Effector memory CD4-positive, alpha-beta T cell (primary cell): ENCODE results near the gene PPP1R8.

Experiments
- DNase-seq, 3 donors: peaks; one replicate each; pipeline ENCODE4 v3.0.0-alpha.2; 2020
- H3K27ac ChIP-seq: 2 replicates; pipeline ENCODE4 v1.7.0; 2013; ENCODE audit warnings: mild to moderate bottlenecking, low read length, moderate library complexity; ENCODE audit not compliant: insufficient read depth, poor library complexity, severe bottlenecking
- H3K27me3 ChIP-seq: replicated peaks from 2 replicates; pipeline ENCODE4 v1.7.0; 2013; ENCODE audit warnings: mild to moderate bottlenecking, low read length; ENCODE audit not compliant: insufficient read depth, control insufficient read depth, poor library complexity, severe bottlenecking
- H3K36me3 ChIP-seq: 2 replicates; pipeline ENCODE4 v1.7.0; 2013; ENCODE audit warnings: mild to moderate bottlenecking, low read length, moderate library complexity; ENCODE audit not compliant: control insufficient read depth, insufficient read depth
- H3K4me1 ChIP-seq: 2 replicates; pipeline ENCODE4 v1.7.0; 2013; ENCODE audit warnings: low read length, mild to moderate bottlenecking; ENCODE audit not compliant: control insufficient read depth, insufficient read depth, poor library complexity, severe bottlenecking
- H3K4me3 ChIP-seq: 2 replicates; pipeline ENCODE4 v1.7.0; 2013; ENCODE audit warnings: low read length, low read depth, mild to moderate bottlenecking; ENCODE audit not compliant: insufficient read depth, poor library complexity, severe bottlenecking
- H3K9me3 ChIP-seq: 2 replicates; pipeline ENCODE4 v1.7.0; 2013; ENCODE audit warnings: mild to moderate bottlenecking, low read length, moderate library complexity; ENCODE audit not compliant: control insufficient read depth

Gene PPP1R8

DNA sequence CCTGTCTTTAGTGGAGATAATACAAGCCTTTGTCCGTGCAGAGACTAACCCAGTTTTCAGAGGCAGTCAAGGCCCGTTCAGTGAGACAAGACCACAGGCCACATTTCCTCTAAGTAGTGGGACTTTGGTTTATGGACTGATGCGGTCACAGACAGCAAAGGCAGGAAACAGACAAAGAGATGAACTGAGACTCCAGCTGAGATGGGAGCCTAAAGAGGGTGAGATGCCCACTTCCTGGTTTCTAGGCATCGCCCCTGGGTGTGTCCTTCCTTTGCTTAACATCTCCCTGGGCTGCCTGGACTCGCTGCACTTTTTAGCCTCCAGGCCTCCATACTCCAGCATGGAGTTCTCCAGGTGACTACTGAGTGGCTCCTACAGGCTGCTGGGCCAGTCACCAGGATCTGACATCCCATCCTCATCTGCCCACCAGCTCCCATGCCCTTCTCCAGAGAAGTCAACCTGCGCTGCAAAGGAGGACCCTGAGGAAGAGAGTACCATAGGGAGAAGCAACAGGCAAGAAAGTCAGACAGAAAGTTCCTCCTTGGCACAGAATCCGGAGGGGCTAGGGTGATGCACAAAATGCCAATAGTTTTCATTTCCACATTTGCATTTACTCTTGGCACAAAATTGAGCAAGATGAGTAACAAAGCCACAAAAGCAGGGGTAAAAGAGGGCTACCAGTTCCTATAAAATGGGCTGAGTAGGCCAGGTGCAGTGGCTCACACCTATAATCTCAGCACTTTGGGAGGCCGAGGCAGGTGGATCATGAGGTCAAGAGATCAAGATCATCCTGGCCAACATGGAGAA is 56.8 kb downstream of the PPP1R8 start:
- no peaks in the 10 kb centered on the region for H3K9me3 ChIP-seq
- H3K27me3 ChIP-seq: no peaks in the 10 kb centered on the region
- H3K27ac ChIP-seq: peak overlapping the region; percentile 42
- H3K4me3 ChIP-seq: peak overlapping the region; percentile 15
- peak in 2 of 3 donors; percentile 25 to 31 for DNase-seq
- peaks cover 30% of the 10 kb centered on the region for H3K36me3 ChIP-seq
- peaks cover 34% of the 10 kb centered on the region for H3K4me1 ChIP-seq

- Histone ChIP-seq H3K4me1 (peaks cover 30% of the 10 kb centered on the region), H3K9me3 (no peaks in the 10 kb centered on the region), H3K4me3 (no peak overlapping the region), H3K27me3 (no peaks in the 10 kb centered on the region), H3K27ac (no peak overlapping the region), H3K36me3 (peaks cover 32% of the 10 kb centered on the region)
- no peak for DNase-seq
Measured at GRCh38 chr1:27889506-27889905, 58.9 kb downstream of the PPP1R8 start.

- H3K4me3 ChIP-seq: no peak overlapping the region
- DNase-seq: no peak
- H3K36me3 ChIP-seq: peaks cover 39% of the 10 kb centered on the region
- H3K4me1 ChIP-seq: peaks cover 15% of the 10 kb centered on the region
- H3K9me3 ChIP-seq: no peaks in the 10 kb centered on the region
- no peaks in the 10 kb centered on the region for H3K27me3 ChIP-seq
- H3K27ac ChIP-seq: peak overlapping the region; percentile 48
Measured at GRCh38 chr1:27891196-27891889, 60.8 kb downstream of the PPP1R8 start.

GRCh38 chr1:27894521-27894920 is 63.9 kb downstream of the PPP1R8 start:
- Histone ChIP-seq H3K27ac (no peak overlapping the region), H3K36me3 (peaks cover 52% of the 10 kb centered on the region)

More at GRCh38 chr1:27894521-27894920, 63.9 kb downstream of the PPP1R8 start:
- DNase-seq: no peak
- Histone ChIP-seq H3K4me3 (no peak overlapping the region), H3K4me1 (peaks cover 10% of the 10 kb centered on the region), H3K27me3 (no peaks in the 10 kb centered on the region), H3K9me3 (no peaks in the 10 kb centered on the region)
